Lower leg skin (tissue), 4 donors: ENCODE data around the gene RHBDD2. TPM values are rescaled to one million over a fixed set of nuclear protein-coding genes. Genes with fewer than 3 reads are reported as not detected.
"Not testable (repeated sequence)": the region's sequence is repeated elsewhere in the genome, so short reads cannot be mapped to it uniquely, and the experiment has no call there.

Experiments
- DNase-seq, 2 donors: peaks; one replicate each; pipeline ENCODE4 v3.0.0-alpha.2; 2019; ENCODE audit warnings: low spot score in 2 of 2
- H3K4me3 ChIP-seq: fragments of 200-600 bp; sonication (generic); 2 replicates; pipeline ENCODE4 v1.5.1; 2017; ENCODE audit warnings: mild to moderate bottlenecking, low read depth; ENCODE audit not compliant: poor library complexity, severe bottlenecking
- CTCF ChIP-seq, 3 donors: fragments of 450-650 bp; IDR thresholded peaks; one replicate each; pipeline ENCODE4 v1.5.1; 2016; ENCODE audit warnings: antibody characterized with exemption in 3 of 3, mild to moderate bottlenecking in 3 of 3, moderate library complexity in 2 of 3
- POLR2A ChIP-seq, 2 donors: fragments of 450-650 bp; IDR thresholded peaks; one replicate each; pipeline ENCODE4 v1.6.1; 2016 to 2017; ENCODE audit warnings: antibody characterized with exemption in 2 of 2, mild to moderate bottlenecking in 1 of 2, moderate library complexity in 1 of 2
- WGBS, 2 donors: methylation state at CpG; one replicate each; pipeline ENCODE4 v1.1.5; 2018; 5-methylcytosine and 5-hydroxymethylcytosine counted together
- intact Hi-C: fragments of 100-400 bp; cut with DNase I; formaldehyde crosslinking; loops from one replicate; pipeline ENCODE4 v1.15.0; 2023; ENCODE audit warnings: low total_unique reads
- total RNA-seq, 4 donors: library from RNA; depleted of rRNA; stranded (reverse); fragments of >200 nt; gene quantifications; one replicate each; pipeline ENCODE4 v1.1.0, GENCODE V29; 2016

Gene RHBDD2
- total RNA-seq, 4 donors from 2014 or later: 34.7 to 50.0 (median 41.4) TPM

GRCh38 chr7:75906991-75907667 lies 28.3 kb downstream of the RHBDD2 start:
- no peak overlapping the region for H3K4me3 ChIP-seq
- TF ChIP-seq POLR2A (IDR thresholded peaks at IDR 0.05) (no peak), CTCF (IDR thresholded peaks at IDR 0.05) (no peak)
- DNase-seq: no peak
- WGBS, 2 donors: 74 to 82% methylated on average over 10 of the region's 10 CpGs
- intact Hi-C loops: no loop called here

GRCh38 chr7:75907668-75908039 lies 28.8 kb downstream of the RHBDD2 start:
- DNase-seq, intact Hi-C loops, H3K4me3 ChIP-seq: not testable (repeated sequence)
- WGBS, 2 donors: 97 to 98% methylated on average over 9 of the region's 9 CpGs

- 89 to 93% methylated on average over 5 of the region's 5 CpGs for WGBS, 2 donors
- intact Hi-C loops: no loop called here
- TF ChIP-seq CTCF (IDR thresholded peaks at IDR 0.05) (no peak), POLR2A (IDR thresholded peaks at IDR 0.05) (no peak)
These were observed 30.8 kb downstream of the RHBDD2 start for GRCh38 chr7:75909521-75910132.

GRCh38 chr7:75911186-75911585 lies 32.4 kb downstream of the RHBDD2 start:
- DNase-seq, H3K4me3 ChIP-seq, intact Hi-C loops: not testable (repeated sequence)
- WGBS, 2 donors: 79 to 82% methylated on average over 12 of the region's 12 CpGs

More at GRCh38 chr7:75909521-75910132, 30.8 kb downstream of the RHBDD2 start:
- no peak overlapping the region for H3K4me3 ChIP-seq
- no peak for DNase-seq

GRCh38 chr7:75913437-75913836 lies 34.6 kb downstream of the RHBDD2 start:
- WGBS, 2 donors: 97% methylated on average over 6 of the region's 6 CpGs
- TF ChIP-seq POLR2A (IDR thresholded peaks at IDR 0.05) (no peak), CTCF (IDR thresholded peaks at IDR 0.05) (no peak)
- intact Hi-C loops: no loop called here
- no peak for DNase-seq
- no peak overlapping the region for H3K4me3 ChIP-seq

DNA sequence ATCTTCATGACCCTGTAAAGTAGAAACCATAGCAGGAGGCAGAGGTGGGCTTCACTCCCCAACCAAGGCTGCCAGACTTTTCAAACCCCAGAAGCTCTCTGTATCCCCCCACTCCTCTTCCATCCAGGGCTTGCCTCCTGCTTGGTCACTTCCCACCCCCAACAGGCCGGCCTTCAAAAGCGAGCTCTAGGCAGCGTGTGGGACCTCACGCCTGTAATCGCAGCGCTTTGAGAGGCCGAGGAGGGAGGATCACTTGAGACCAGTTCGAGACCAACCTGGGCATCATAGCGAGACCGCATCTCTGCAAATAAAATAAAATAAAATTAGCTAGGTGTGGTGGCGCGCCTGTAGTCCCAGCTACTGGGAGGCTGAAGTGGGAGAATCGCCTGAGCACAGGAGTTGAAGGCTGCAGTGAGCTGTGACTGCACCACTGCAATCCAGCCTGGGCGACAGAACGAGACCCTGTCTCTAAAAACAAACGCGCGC lies 35.4 kb downstream of the RHBDD2 start:
- peak overlapping the region; percentile 50 for H3K4me3 ChIP-seq
- TF ChIP-seq CTCF (IDR thresholded peaks at IDR 0.05): no peak
- 25 to 33% methylated on average over 16 to 18 of the region's 18 CpGs for WGBS, 2 donors
- no peak for DNase-seq
- intact Hi-C loops: no loop called here
